HepG2 (cell line): ENCODE data around the gene RNASE9. TPM values are rescaled to one million over a fixed set of nuclear protein-coding genes. Genes with fewer than 3 reads are reported as not detected.
A peak's percentile ranks its signal among the peaks of the same experiment; 100 is the strongest.

Experiments used
- ATAC-seq: fragments of 200-7000 bp; cut with Tn5 transposase; 3 replicates; pipeline ENCODE4 v1.9.1; 2020; ENCODE audit warnings: mild to moderate bottlenecking, moderate library complexity
- BruUV-seq: library from RNA; stranded (reverse); fragments of 400-500 nt; replicated peaks from 2 replicates; lab custom pipeline; 2021; lab: Mats Ljungman, UMichigan
- CTCF ChIA-PET: fragments of 300-600 bp; formaldehyde crosslinking; extraction: SDS; loops from one replicate; lab custom pipeline; 2021; ENCODE audit warnings: low total read pairs, inconsistent platforms, low intra/inter-chr PET ratio; lab: Yijun Ruan, JAX
- POLR2A ChIA-PET: fragments of 350-600 bp; sonication (Branson Sonifier 250); formaldehyde crosslinking; loops from one replicate; lab custom pipeline; 2020; ENCODE audit warnings: antibody characterized with exemption, inconsistent platforms; lab: Yijun Ruan, JAX
- DNase-seq: peaks from one replicate; pipeline ENCODE4 v3.0.0-alpha.2; 2015; ENCODE audit warnings: low spot score
- FAIRE-seq: peaks from 3 replicates; lab custom pipeline; 2011; peaks lifted over from hg19 to GRCh38; lab: Jason Lieb, UNC
- H2AFZ ChIP-seq: one replicate; pipeline ENCODE4 v1.6.1; 2011; ENCODE audit warnings: low read length, inconsistent platforms
- H3K27ac ChIP-seq: fragments of 300-600 bp; 3 replicates; pipeline ENCODE4 v1.8.0; 2011; ENCODE audit warnings: mixed run types, mild to moderate bottlenecking, mixed read lengths, low read length, inconsistent platforms; ENCODE audit not compliant: insufficient read depth; ENCODE audit errors: extremely low read length
- H3K27me3 ChIP-seq, 2 experiments: fragments of 200-600 bp in 1 of 2; 2 replicates in 1 of 2; 3 replicates in 1 of 2; pipeline versions ENCODE4 v1.6.0 to v1.8.0; 2011; ENCODE audit warnings: low read length in 2 of 2, mild to moderate bottlenecking in 2 of 2, moderate library complexity in 2 of 2, inconsistent platforms in 1 of 2; ENCODE audit not compliant: insufficient read depth in 2 of 2, control insufficient read depth in 1 of 2
- H3K36me3 ChIP-seq, 2 experiments: fragments of 200-600 bp in 1 of 2; replicated peaks in 1 of 2; 2 replicates in 1 of 2; 3 replicates in 1 of 2; pipeline versions ENCODE4 v1.5.1 to v1.8.0; 2011; ENCODE audit warnings: low read length in 2 of 2, inconsistent platforms in 1 of 2; ENCODE audit not compliant: insufficient read depth in 2 of 2, control insufficient read depth in 1 of 2
- H3K4me1 ChIP-seq: 2 replicates; pipeline ENCODE4 v1.5.1; 2012; ENCODE audit warnings: low read length, inconsistent platforms; ENCODE audit not compliant: insufficient read depth
- H3K4me2 ChIP-seq: 2 replicates; pipeline ENCODE4 v1.6.0; 2011; ENCODE audit warnings: low read depth, low read length, inconsistent platforms
- H3K4me3 ChIP-seq, 3 experiments: fragments of 200-600 bp in 1 of 3; sonication (generic), shearing (Covaris generic) in 1 of 3; replicated peaks in 1 of 3; 2 replicates each; pipeline ENCODE4 v1.5.1; 2011 to 2016; ENCODE audit warnings: low read length in 3 of 3, inconsistent platforms in 2 of 3, low read depth in 2 of 3, mild to moderate bottlenecking in 2 of 3, control low read depth in 1 of 3, mixed read lengths in 1 of 3; ENCODE audit not compliant: insufficient read depth in 1 of 3
- H3K79me2 ChIP-seq: one replicate; pipeline ENCODE4 v1.6.1; 2011; ENCODE audit warnings: low read length, inconsistent platforms; ENCODE audit not compliant: insufficient read depth
- H3K9ac ChIP-seq: 2 replicates; pipeline ENCODE4 v1.6.0; 2011; ENCODE audit warnings: mild to moderate bottlenecking, low read depth, low read length, inconsistent platforms; ENCODE audit not compliant: insufficient read depth
- H3K9me3 ChIP-seq: 2 replicates; pipeline ENCODE4 v1.5.1; 2012; ENCODE audit warnings: mild to moderate bottlenecking, low read length
- H4K20me1 ChIP-seq: 2 replicates; pipeline ENCODE4 v1.6.0; 2011; ENCODE audit warnings: inconsistent platforms, mild to moderate bottlenecking, low read length, moderate library complexity; ENCODE audit not compliant: insufficient read depth
- CBX5 ChIP-seq: sonication (generic); formaldehyde crosslinking; IDR thresholded peaks from 2 replicates; pipeline ENCODE4 v1.4.0; 2020; ENCODE audit warnings: missing genetic modification reagents, borderline replicate concordance
- CEBPG ChIP-seq: IDR thresholded peaks from 2 replicates; pipeline ENCODE4 v1.6.1; 2016
- FOXO4 ChIP-seq: sonication (generic); formaldehyde crosslinking; conservative IDR thresholded peaks from 2 replicates; pipeline ENCODE4 v1.8.1; 2023; ENCODE audit warnings: missing genetic modification reagents
- MEIS2 ChIP-seq: sonication (generic); formaldehyde crosslinking; IDR thresholded peaks from 2 replicates; pipeline ENCODE4 v1.9.0; 2021; ENCODE audit warnings: mild to moderate bottlenecking, missing genetic modification reagents
- NCOA1 ChIP-seq: sonication (generic); formaldehyde crosslinking; IDR thresholded peaks from 2 replicates; pipeline ENCODE4 v1.9.0; 2021; ENCODE audit warnings: missing genetic modification reagents
- ZBTB44 ChIP-seq: sonication (generic); formaldehyde crosslinking; IDR thresholded peaks from 2 replicates; pipeline ENCODE4 v1.4.0; 2020; ENCODE audit warnings: missing genetic modification reagents
- ZNF512 ChIP-seq: sonication (generic); formaldehyde crosslinking; IDR thresholded peaks from 2 replicates; pipeline ENCODE4 v1.4.0; 2020; ENCODE audit warnings: mild to moderate bottlenecking, missing genetic modification reagents
- ZNF788 ChIP-seq: sonication (generic); formaldehyde crosslinking; IDR thresholded peaks from 2 replicates; pipeline ENCODE4 v1.5.0; 2020; ENCODE audit warnings: mild to moderate bottlenecking, missing genetic modification reagents, borderline replicate concordance
- whole genome bisulfite sequencing: methylation state at CpG from one replicate; pipeline ENCODE4 v1.1.6; 2017; ENCODE audit warnings: low lambda C conversion rate; 5-methylcytosine and 5-hydroxymethylcytosine counted together
- in situ Hi-C: cut with HindIII; loops from 2 replicates; pipeline ENCODE4 v1.10.0; 2017; ENCODE audit warnings: low pct_unique_long_range_greater_than_20kb; ENCODE audit not compliant: extremely low pct_ligation_motif_present
- intact Hi-C: fragments of 100-400 bp; cut with micrococcal nuclease; formaldehyde crosslinking; loops from one replicate; pipeline ENCODE4 v1.10.0; 2022; ENCODE audit not compliant: unreplicated experiment
- polyA plus RNA-seq, 8 experiments: library from polyadenylated mRNA; depleted of rRNA in 3 of 8; stranded (reverse) in 7 of 8; unstranded in 1 of 8; fragments of >200 nt; fragmentation: Illumina TruSeq in 4 of 8; extraction: Trizol in 4 of 8; gene quantifications; 2 replicates each; pipeline versions ENCODE4 v1.2.1 to v1.2.3, GENCODE V29; 2011 to 2016; ENCODE audit warnings: low read depth in 4 of 8, missing spikeins in 1 of 8, mixed read lengths in 1 of 8; ENCODE audit not compliant: insufficient read depth in 1 of 8
- total RNA-seq, 5 experiments: library from RNA; depleted of rRNA; stranded (reverse); fragments of >200 nt; fragmentation: Illumina TruSeq; extraction: Trizol; gene quantifications; 2 replicates each; pipeline ENCODE4 v1.2.3, GENCODE V29; 2016; ENCODE audit warnings: low read depth in 1 of 5

RNASE9 gene
- total and polyA plus RNA-seq, 2 of the 13 experiments (the other 11 are each of a cell fraction or from before 2014, with no cell fraction given): not detected

- H3K79me2 ChIP-seq: no peaks in the 10 kb centered on the region
- TF ChIP-seq ZBTB44 (CRISPR knock-in tag): no peak
- no peak for TF ChIP-seq CEBPG (CRISPR knock-in tag)
- no peak for TF ChIP-seq MEIS2 (CRISPR knock-in tag)
- no peak for TF ChIP-seq CBX5 (CRISPR knock-in tag)
- TF ChIP-seq ZNF788 (CRISPR knock-in tag): no peak
- TF ChIP-seq ZNF512: 0 out of 2 replicates have a peak, but pooled peaks have one; percentile 21
- TF ChIP-seq FOXO4 (CRISPR knock-in tag): 0 out of 2 replicates have a peak, but pooled peaks have one; percentile 36
- TF ChIP-seq NCOA1: peak; percentile 60; the same call in 1 of the 2 replicates
- in situ Hi-C loops (loop anchor here (5.0 to 25.0 kb wide), 3 partner anchors 76 to 281 kb away; partner anchors contain the start of genes APEX1, OSGEP, PIP4P1 and PNP), intact Hi-C loops (loop anchor here (2.0 to 5.0 kb wide), 2 partner anchors 249 to 276 kb away; partner anchors contain the start of gene CCNB1IP1)
- no TSS peak for BruUV-seq
- peak overlapping the region in 2 of 3 experiments; percentile 78 to 94; a peak in 1 of 6 replicates for H3K4me3 ChIP-seq
- 73% methylated on average over 7 of the region's 7 CpGs for WGBS
- no peak for FAIRE-seq
- no peak for DNase-seq
- no peak overlapping the region for H3K9ac ChIP-seq
- no peak for ATAC-seq
- H3K27me3 ChIP-seq: no peaks in the 10 kb centered on the region; a peak in 1 of 5 replicates
- no peaks in the 10 kb centered on the region for H3K36me3 ChIP-seq
- no peaks in the 10 kb centered on the region for H4K20me1 ChIP-seq
- no peaks in the 10 kb centered on the region for H3K9me3 ChIP-seq
- H3K27ac ChIP-seq: no peak overlapping the region
- ChIA-PET POLR2A (interaction anchor here (1.0 to 2.3 kb wide), 2 partner anchors 146 to 265 kb away, joined by 3 to 9 read pairs; partner anchors contain the start of gene PARP2), CTCF (interaction anchor here (0.5 to 2.7 kb wide), 11 partner anchors 22 to 281 kb away, joined by 3 to 48 read pairs (median 3); partner anchors contain the start of genes PIP4P1 and RNASE4)
- H2AFZ ChIP-seq: no peak overlapping the region
- H3K4me2 ChIP-seq: peak overlapping the region; percentile 86
- H3K4me1 ChIP-seq: peaks cover 66% of the 10 kb centered on the region
Observed at GRCh38 chr14:20608383-20609110, 47.7 kb upstream of the RNASE9 start.
